Immature natural killer cell (primary cell): ENCODE data around the gene OR2A5. TPM values are rescaled to one million over a fixed set of nuclear protein-coding genes. Genes with fewer than 3 reads are reported as not detected.
"Not testable (repeated sequence)": the region's sequence is repeated elsewhere in the genome, so short reads cannot be mapped to it uniquely, and the experiment has no call there.

ENCODE experiments used
- DNase-seq, 3 donors: peaks; one replicate each; pipeline ENCODE4 v3.0.0; 2022; ENCODE audit warnings: mixed read lengths in 1 of 3
- H3K27ac Mint-ChIP-seq, 6 donors: one replicate each; pipeline ENCODE4 v1.8.0; 2020; ENCODE audit warnings: mixed read lengths in 6 of 6, mild to moderate bottlenecking in 5 of 6, inconsistent platforms in 4 of 6, moderate library complexity in 3 of 6
- H3K27me3 Mint-ChIP-seq, 3 donors: one replicate each; pipeline ENCODE4 v1.8.0; 2020 to 2021; ENCODE audit warnings: low read depth in 3 of 3, mild to moderate bottlenecking in 3 of 3, mixed read lengths in 3 of 3, moderate library complexity in 3 of 3, inconsistent platforms in 1 of 3
- H3K36me3 Mint-ChIP-seq, 3 donors: one replicate each; pipeline ENCODE4 v1.8.0; 2020; ENCODE audit warnings: mixed read lengths in 3 of 3, inconsistent platforms in 2 of 3, mild to moderate bottlenecking in 2 of 3
- H3K4me1 Mint-ChIP-seq, 2 donors: one replicate each; pipeline ENCODE4 v1.8.0; 2020; ENCODE audit warnings: inconsistent platforms in 2 of 2, mild to moderate bottlenecking in 2 of 2, mixed read lengths in 2 of 2, moderate library complexity in 1 of 2
- H3K4me3 Mint-ChIP-seq, 5 donors: one replicate each; pipeline ENCODE4 v1.8.0; 2020; ENCODE audit warnings: mild to moderate bottlenecking in 5 of 5, mixed read lengths in 5 of 5, inconsistent platforms in 3 of 5, moderate library complexity in 3 of 5
- H3K9me3 Mint-ChIP-seq, 6 donors: one replicate each; pipeline ENCODE4 v1.8.0; 2020; ENCODE audit warnings: mild to moderate bottlenecking in 6 of 6, mixed read lengths in 6 of 6, inconsistent platforms in 4 of 6, moderate library complexity in 3 of 6
- polyA plus RNA-seq, 3 donors: library from polyadenylated mRNA; unstranded; fragments of 300-500 nt; fragmentation: Illumina TruSeq; gene quantifications; one replicate each; pipeline ENCODE4 v1.2.3, GENCODE V29; 2021

OR2A5 gene
- polyA plus RNA-seq, 3 donors from 2014 or later: not detected

DNA sequence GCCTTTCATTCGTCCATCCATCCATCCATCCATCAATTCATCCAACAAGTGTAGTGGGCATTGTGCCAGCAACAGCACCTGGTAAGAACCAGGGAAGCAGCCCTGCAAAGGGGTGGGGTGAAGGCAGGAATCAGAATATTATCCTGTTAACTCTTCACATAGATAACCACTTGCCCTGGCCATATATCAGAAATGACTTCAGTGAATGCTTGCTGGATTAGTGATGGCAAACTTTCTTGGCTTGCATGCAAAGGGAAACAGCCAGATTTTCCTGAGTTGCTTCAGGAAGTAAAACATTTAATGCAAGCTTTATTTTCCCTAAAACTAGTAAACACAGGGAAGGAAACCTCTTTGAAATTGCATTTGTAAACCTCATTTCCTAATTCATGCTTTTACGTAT lies 743 bp downstream of the OR2A5 start:
- H3K27ac Mint-ChIP-seq: no peak overlapping the region
- H3K36me3 Mint-ChIP-seq: no peaks in the 10 kb centered on the region
- DNase-seq: no peak
- peaks cover 0 to 5% (median 0%) of the 10 kb centered on the region in 6 donors for H3K9me3 Mint-ChIP-seq
- no peaks in the 10 kb centered on the region for H3K4me1 Mint-ChIP-seq
- no peak overlapping the region for H3K4me3 Mint-ChIP-seq
- peaks cover 2 to 8% (median 2%) of the 10 kb centered on the region in 3 donors for H3K27me3 Mint-ChIP-seq

DNA sequence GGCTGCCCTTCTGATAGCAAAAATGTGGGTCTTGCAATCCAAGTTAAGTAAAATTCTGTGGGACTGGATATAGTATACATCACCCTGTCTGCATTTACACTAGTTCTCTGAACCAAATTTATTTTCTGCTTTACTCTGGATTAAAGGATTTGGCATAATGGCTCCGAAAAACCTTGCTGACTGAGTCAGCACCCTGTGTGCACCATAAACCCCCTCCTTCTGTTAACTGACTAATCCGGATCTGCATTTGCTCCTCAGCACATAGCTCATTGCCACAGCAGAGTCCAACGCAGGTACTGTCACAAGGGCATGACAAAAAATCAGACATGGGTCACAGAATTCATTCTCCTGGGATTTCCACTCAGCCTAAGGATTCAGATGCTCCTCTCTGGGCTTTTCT lies 1.3 kb downstream of the OR2A5 start:
- no peaks in the 10 kb centered on the region for H3K4me1 Mint-ChIP-seq
- peaks cover 2 to 8% (median 2%) of the 10 kb centered on the region in 3 donors for H3K27me3 Mint-ChIP-seq
- DNase-seq: no peak
- no peak overlapping the region for H3K27ac Mint-ChIP-seq
- H3K4me3 Mint-ChIP-seq: no peak overlapping the region
- peaks cover 0 to 5% (median 0%) of the 10 kb centered on the region in 6 donors for H3K9me3 Mint-ChIP-seq
- H3K36me3 Mint-ChIP-seq: no peaks in the 10 kb centered on the region

DNA sequence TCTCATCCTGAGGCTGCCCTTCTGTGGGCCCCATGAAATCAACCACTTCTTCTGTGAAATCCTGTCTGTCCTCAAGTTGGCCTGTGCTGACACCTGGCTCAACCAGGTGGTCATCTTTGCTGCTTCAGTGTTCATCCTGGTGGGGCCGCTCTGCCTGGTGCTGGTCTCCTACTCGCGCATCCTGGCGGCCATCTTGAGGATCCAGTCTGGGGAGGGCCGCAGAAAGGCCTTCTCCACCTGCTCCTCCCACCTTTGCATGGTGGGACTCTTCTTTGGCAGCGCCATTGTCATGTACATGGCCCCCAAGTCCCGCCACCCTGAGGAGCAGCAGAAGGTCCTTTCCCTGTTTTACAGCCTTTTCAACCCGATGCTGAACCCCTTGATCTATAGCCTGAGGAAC lies 2.1 kb downstream of the OR2A5 start:
- not testable (repeated sequence) for H3K27ac Mint-ChIP-seq, H3K4me1 Mint-ChIP-seq, DNase-seq, H3K4me3 Mint-ChIP-seq, H3K27me3 Mint-ChIP-seq, H3K9me3 Mint-ChIP-seq, H3K36me3 Mint-ChIP-seq

DNA sequence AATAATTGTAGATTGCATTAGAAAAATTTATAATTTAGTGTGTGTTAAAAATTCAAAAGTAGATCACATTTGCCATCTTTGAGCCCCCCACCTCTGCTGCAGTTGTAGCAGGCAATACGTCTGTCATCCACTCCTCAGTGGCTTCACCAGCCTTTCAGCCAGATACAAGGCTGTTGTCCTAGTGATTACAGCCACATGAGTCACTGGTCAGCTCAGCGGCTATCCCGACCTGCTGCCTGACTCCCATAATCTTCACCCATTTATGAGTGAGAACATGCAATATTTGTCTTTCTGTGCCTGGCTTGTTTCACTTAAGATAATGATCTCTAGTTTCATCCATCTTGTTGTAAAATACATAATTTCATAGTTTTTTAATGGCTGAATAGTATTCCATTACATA lies 9.2 kb downstream of the OR2A5 start:
- peaks cover 0 to 5% (median 1%) of the 10 kb centered on the region in 6 donors for H3K9me3 Mint-ChIP-seq
- DNase-seq: no peak
- H3K4me1 Mint-ChIP-seq: no peaks in the 10 kb centered on the region
- peaks cover 2 to 5% (median 4%) of the 10 kb centered on the region in 3 donors for H3K27me3 Mint-ChIP-seq
- H3K27ac Mint-ChIP-seq: no peak overlapping the region
- H3K36me3 Mint-ChIP-seq: peaks cover 0 to 2% (median 0%) of the 10 kb centered on the region in 3 donors
- no peak overlapping the region for H3K4me3 Mint-ChIP-seq

DNA sequence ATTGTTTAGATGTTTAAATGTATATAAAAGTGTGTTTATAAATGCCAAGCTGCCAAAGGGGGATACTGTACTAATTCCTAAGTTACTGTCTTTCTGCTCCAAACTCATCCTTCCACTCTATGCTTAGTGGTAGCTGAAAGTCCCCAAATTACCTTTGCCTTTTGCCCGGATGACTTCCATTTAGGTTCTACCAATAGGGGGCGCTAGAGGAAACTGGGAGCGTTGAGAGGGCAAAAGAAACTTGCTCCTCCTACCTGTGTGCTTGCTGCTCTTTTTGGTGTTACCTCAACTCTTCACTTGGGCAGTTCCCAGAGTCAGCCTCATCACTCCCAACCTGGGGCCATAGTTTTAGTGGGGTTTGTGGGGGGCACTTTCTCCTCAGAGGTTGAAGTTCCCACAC lies 15.0 kb downstream of the OR2A5 start:
- Mint-ChIP-seq H3K4me1 (no peaks in the 10 kb centered on the region), H3K27me3 (peaks cover 0 to 15% (median 3%) of the 10 kb centered on the region in 3 donors), H3K36me3 (no peaks in the 10 kb centered on the region), H3K27ac (no peak overlapping the region), H3K9me3 (peaks cover 0 to 5% (median under 1%) of the 10 kb centered on the region in 6 donors), H3K4me3 (no peak overlapping the region)
- no peak for DNase-seq

DNA sequence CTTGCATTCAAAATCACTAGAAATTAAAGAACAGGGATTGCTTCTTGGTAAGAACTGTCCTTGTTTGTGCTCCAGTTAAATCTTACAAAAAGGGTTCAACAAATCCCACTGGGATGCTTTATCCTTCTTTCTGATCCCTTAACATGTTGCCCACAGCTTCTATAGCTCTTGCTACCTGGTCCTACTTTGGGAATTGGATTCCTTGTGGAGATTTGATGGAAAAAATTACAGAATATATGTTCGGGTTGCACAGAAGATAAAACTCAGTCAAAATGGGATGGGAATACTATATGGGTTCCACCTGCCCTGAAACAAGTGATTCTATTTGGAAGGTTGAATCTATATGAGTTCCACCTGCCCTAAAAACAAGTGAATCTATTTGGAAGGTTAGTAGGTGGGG lies 20.8 kb downstream of the OR2A5 start, which contains the start of gene OR2A25:
Gene OR2A25, plus strand, starts transcription at position 301 of the 400 bp plus-strand sequence. CDS start 4,409 bp downstream, outside the sequence.
- Mint-ChIP-seq H3K4me3 (no peak within 1 kb of the TSS), H3K27me3 (peaks cover 0 to 3% (median 2%) of the 10 kb centered on the region in 3 donors), H3K4me1 (no peaks in the 10 kb centered on the region), H3K9me3 (peaks cover 0 to 2% (median 0%) of the 10 kb centered on the region in 6 donors), H3K27ac (no peak within 1 kb of the TSS), H3K36me3 (no peaks in the 10 kb centered on the region)
- no peak for DNase-seq

DNA sequence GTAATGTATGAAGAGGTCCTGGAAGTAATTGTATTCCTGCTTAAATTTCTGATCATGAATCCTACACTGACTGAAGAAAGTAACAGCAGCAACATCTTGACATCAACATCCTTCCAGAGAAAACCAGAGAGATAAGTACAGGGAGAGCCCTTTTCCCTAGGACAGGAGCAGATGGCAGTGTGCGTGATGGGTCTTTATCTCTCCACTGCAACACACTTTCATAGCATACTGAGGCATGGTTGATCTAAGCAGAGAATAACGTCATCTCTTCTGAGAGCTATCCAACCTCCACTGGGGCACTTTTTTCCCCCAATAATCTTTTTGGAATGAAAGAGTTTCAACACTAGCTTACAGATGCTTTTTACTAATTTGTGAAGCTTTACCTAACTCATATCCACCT lies 21.2 kb downstream of the OR2A5 start:
- Mint-ChIP-seq H3K27ac (no peak overlapping the region), H3K36me3 (no peaks in the 10 kb centered on the region), H3K27me3 (peaks cover 0 to 3% (median 2%) of the 10 kb centered on the region in 3 donors), H3K4me3 (no peak overlapping the region), H3K4me1 (no peaks in the 10 kb centered on the region), H3K9me3 (peaks cover 0 to 2% (median 0%) of the 10 kb centered on the region in 6 donors)
- DNase-seq: no peak

DNA sequence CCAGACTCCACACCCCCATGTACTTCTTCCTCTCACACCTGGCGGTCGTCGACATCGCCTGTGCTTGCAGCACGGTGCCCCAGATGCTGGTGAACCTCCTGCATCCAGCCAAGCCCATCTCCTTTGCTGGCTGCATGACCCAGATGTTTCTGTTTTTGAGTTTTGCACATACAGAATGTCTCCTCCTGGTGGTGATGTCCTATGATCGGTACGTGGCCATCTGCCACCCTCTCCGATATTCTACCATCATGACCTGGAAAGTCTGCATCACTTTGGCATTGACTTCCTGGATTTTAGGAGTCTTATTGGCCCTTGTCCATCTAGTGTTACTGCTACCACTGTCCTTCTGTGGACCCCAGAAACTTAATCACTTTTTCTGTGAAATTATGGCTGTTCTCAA lies 25.6 kb downstream of the OR2A5 start:
- H3K4me3 Mint-ChIP-seq: no peak overlapping the region
- H3K9me3 Mint-ChIP-seq: peaks cover 0 to 4% (median 0%) of the 10 kb centered on the region in 6 donors
- DNase-seq: no peak
- H3K4me1 Mint-ChIP-seq: no peaks in the 10 kb centered on the region
- H3K27ac Mint-ChIP-seq: no peak overlapping the region
- peaks cover 0 to 4% (median 2%) of the 10 kb centered on the region in 3 donors for H3K27me3 Mint-ChIP-seq
- H3K36me3 Mint-ChIP-seq: no peaks in the 10 kb centered on the region

DNA sequence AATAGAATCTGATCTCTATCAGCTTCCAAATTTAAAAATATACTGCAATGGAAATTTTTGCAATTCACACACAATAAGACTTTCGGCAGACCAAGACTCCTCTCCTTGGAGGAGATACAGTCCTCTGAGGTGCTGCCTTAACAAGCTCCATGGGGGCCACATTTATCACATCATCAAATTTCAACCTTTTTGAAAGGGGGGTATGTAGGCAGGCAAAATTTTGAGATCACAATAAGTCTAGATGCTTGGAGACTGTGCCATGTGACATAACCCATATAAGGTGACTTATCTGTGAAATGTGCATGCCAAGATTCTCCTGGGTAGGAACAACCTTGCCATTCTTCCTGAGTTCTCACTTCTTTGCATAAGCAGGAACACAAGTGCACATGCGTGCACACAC lies 37.2 kb downstream of the OR2A5 start, which contains the start of gene OR2A12:
Gene OR2A12, plus strand, starts transcription at position 301 of the 400 bp plus-strand sequence. CDS start 8,830 bp downstream, outside the sequence.
- H3K4me3 Mint-ChIP-seq: no peak within 1 kb of the TSS
- no peak for DNase-seq
- no peak within 1 kb of the TSS for H3K27ac Mint-ChIP-seq
- no peaks in the 10 kb centered on the region for H3K36me3 Mint-ChIP-seq
- H3K9me3 Mint-ChIP-seq: peaks cover 0 to 8% (median 0%) of the 10 kb centered on the region in 6 donors
- H3K27me3 Mint-ChIP-seq: peaks cover 0 to 2% (median 0%) of the 10 kb centered on the region in 3 donors
- no peaks in the 10 kb centered on the region for H3K4me1 Mint-ChIP-seq

DNA sequence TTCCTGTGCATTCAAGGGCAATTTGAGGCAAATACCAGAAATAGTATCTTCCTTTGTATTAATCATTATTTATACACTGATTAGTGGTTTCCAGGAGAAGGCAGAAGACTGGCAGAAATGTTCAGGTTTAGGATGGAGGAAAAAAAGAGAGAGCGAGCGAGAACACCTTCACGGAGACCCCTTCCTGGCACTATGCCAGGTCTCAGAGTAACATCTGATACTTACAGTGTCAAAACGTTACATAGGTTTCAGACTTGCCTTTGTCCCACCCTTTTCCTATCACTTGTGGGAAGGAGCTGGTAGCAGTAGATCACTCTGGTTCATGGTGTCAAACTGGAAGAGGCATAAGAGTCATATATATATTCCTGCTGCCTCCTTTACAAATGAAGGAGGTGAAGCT lies 38.0 kb downstream of the OR2A5 start:
- DNase-seq: no peak
- Mint-ChIP-seq H3K4me3 (no peak overlapping the region), H3K27ac (no peak overlapping the region), H3K4me1 (no peaks in the 10 kb centered on the region), H3K9me3 (peaks cover 0 to 9% (median 4%) of the 10 kb centered on the region in 6 donors), H3K36me3 (no peaks in the 10 kb centered on the region), H3K27me3 (peaks cover 0 to 2% (median 0%) of the 10 kb centered on the region in 3 donors)

DNA sequence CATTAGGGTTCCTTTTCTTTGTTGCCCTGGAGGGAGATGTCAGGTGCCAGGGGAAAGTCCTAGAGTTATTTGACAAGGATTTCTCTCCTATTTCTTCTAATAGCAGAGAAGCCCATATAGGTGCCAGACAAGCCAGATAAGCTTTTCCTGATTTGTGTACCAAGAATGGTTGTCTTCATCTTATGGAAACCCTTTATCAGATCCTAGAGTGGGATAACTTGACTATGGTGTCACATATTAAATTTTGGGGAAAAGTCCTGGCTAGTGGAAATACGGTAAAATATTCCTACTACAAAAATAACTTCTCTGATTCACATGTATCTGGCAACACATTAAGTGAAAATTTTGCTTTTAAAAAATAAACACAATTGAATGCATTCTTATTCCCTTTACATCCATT lies 38.5 kb downstream of the OR2A5 start:
- Mint-ChIP-seq H3K27me3 (peaks cover 0 to 2% (median 0%) of the 10 kb centered on the region in 3 donors), H3K4me1 (no peaks in the 10 kb centered on the region), H3K27ac (no peak overlapping the region), H3K9me3 (peaks cover 0 to 10% (median 5%) of the 10 kb centered on the region in 6 donors), H3K4me3 (no peak overlapping the region), H3K36me3 (no peaks in the 10 kb centered on the region)
- DNase-seq: no peak

DNA sequence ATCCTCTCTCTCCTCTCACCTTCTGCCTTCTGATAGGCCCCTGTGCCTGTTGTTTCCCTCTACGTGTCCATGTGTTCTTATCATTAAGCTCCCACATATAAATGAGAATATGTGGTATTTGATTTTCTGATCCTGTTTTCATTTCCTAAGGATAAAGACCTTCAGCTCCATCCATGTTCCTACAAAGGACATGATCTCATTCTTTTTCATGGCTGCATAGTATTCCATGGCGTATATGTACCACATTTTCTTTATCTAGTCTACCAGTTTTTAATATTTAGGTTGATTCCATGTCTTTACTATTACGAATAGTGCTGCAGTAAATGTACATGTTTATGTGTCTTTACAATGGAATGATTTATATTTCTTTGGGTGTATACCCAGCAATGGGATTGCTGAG lies 41.9 kb downstream of the OR2A5 start:
- Mint-ChIP-seq H3K27me3 (peaks cover 0 to 2% (median 0%) of the 10 kb centered on the region in 3 donors), H3K9me3 (peaks cover 0 to 9% (median 5%) of the 10 kb centered on the region in 6 donors), H3K27ac (no peak overlapping the region), H3K4me1 (no peaks in the 10 kb centered on the region), H3K36me3 (no peaks in the 10 kb centered on the region), H3K4me3 (no peak overlapping the region)
- no peak for DNase-seq

DNA sequence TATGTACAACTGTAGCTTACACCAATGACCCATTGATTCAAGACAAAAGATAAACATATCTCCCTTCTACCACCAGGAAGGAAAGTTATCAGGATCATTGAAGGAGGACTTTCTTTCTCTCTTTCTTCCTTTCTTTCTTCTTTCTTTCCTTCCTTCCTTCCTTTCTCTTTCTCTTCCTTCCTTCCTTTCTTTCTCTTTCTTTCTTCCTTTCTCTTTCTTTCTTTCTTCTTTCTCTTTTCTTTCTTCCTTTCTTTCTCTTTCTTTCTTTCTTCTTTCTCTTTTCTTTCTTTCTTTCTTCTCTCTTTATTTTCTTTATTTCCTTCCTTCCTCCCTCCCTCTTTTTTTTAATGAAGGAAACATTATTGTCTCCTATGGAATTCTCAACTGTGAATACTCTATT lies 50.0 kb downstream of the OR2A5 start:
- Mint-ChIP-seq H3K9me3 (peaks cover 0 to 2% (median 0%) of the 10 kb centered on the region in 6 donors), H3K36me3 (no peaks in the 10 kb centered on the region), H3K4me1 (no peaks in the 10 kb centered on the region), H3K27me3 (peaks cover 0 to 2% (median 1%) of the 10 kb centered on the region in 3 donors), H3K4me3 (no peak overlapping the region), H3K27ac (no peak overlapping the region)
- no peak for DNase-seq

DNA sequence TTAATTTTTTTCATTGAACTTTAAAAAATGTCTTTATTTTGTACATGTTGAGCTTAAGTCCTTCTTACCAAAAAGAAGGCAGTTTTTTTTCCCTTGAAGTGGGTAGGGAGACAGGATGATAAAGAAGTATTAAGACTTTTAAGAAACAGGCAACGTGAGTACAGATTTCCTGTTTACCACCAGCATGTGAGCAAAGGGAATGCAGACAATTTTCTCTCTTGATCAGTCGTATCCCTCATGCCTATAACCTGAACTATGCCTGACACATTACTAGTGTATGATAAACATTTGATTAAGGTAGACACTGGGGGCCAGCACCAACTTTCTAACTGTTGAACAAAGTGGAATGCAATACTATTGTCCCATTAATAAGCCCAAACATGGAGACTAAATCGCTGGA lies 51.9 kb downstream of the OR2A5 start:
- peaks cover 0 to 2% (median 1%) of the 10 kb centered on the region in 3 donors for H3K27me3 Mint-ChIP-seq
- peaks cover 0 to 3% (median 0%) of the 10 kb centered on the region in 6 donors for H3K9me3 Mint-ChIP-seq
- no peak overlapping the region for H3K27ac Mint-ChIP-seq
- no peak overlapping the region for H3K4me3 Mint-ChIP-seq
- no peaks in the 10 kb centered on the region for H3K4me1 Mint-ChIP-seq
- H3K36me3 Mint-ChIP-seq: no peaks in the 10 kb centered on the region
- no peak for DNase-seq

DNA sequence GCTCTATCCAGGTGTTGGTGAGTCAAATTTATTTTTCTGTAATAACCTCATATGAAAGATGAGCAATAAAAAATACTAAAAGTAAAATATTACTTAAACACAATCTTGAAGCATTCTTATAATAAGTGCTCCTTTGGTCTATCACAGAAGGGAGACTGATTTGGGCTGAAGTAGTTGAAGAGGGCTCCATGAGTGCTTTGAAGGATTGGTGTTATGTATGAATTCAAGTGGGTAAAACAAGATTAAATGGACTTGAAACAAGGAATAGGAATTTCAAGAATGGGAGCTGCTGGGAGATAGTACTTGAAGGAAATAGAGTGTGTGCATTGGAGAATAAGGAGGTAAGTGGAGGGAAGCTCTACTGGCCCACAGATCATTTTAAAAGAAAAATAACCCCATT lies 53.3 kb downstream of the OR2A5 start:
- Mint-ChIP-seq H3K9me3 (peaks cover 0 to 3% (median 0%) of the 10 kb centered on the region in 6 donors), H3K27ac (no peak overlapping the region), H3K4me1 (no peaks in the 10 kb centered on the region), H3K4me3 (no peak overlapping the region), H3K27me3 (peaks cover 0 to 2% (median 1%) of the 10 kb centered on the region in 3 donors), H3K36me3 (no peaks in the 10 kb centered on the region)
- DNase-seq: no peak
